ENCODE data around the gene ADAMTS12.
"Not testable (repeated sequence)": the region's sequence is repeated elsewhere in the genome, so short reads cannot be mapped to it uniquely, and the experiment has no call there.

The ADAMTS12 gene, protein sequence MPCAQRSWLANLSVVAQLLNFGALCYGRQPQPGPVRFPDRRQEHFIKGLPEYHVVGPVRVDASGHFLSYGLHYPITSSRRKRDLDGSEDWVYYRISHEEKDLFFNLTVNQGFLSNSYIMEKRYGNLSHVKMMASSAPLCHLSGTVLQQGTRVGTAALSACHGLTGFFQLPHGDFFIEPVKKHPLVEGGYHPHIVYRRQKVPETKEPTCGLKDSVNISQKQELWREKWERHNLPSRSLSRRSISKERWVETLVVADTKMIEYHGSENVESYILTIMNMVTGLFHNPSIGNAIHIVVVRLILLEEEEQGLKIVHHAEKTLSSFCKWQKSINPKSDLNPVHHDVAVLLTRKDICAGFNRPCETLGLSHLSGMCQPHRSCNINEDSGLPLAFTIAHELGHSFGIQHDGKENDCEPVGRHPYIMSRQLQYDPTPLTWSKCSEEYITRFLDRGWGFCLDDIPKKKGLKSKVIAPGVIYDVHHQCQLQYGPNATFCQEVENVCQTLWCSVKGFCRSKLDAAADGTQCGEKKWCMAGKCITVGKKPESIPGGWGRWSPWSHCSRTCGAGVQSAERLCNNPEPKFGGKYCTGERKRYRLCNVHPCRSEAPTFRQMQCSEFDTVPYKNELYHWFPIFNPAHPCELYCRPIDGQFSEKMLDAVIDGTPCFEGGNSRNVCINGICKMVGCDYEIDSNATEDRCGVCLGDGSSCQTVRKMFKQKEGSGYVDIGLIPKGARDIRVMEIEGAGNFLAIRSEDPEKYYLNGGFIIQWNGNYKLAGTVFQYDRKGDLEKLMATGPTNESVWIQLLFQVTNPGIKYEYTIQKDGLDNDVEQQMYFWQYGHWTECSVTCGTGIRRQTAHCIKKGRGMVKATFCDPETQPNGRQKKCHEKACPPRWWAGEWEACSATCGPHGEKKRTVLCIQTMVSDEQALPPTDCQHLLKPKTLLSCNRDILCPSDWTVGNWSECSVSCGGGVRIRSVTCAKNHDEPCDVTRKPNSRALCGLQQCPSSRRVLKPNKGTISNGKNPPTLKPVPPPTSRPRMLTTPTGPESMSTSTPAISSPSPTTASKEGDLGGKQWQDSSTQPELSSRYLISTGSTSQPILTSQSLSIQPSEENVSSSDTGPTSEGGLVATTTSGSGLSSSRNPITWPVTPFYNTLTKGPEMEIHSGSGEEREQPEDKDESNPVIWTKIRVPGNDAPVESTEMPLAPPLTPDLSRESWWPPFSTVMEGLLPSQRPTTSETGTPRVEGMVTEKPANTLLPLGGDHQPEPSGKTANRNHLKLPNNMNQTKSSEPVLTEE (N-terminal part only)

DNA sequence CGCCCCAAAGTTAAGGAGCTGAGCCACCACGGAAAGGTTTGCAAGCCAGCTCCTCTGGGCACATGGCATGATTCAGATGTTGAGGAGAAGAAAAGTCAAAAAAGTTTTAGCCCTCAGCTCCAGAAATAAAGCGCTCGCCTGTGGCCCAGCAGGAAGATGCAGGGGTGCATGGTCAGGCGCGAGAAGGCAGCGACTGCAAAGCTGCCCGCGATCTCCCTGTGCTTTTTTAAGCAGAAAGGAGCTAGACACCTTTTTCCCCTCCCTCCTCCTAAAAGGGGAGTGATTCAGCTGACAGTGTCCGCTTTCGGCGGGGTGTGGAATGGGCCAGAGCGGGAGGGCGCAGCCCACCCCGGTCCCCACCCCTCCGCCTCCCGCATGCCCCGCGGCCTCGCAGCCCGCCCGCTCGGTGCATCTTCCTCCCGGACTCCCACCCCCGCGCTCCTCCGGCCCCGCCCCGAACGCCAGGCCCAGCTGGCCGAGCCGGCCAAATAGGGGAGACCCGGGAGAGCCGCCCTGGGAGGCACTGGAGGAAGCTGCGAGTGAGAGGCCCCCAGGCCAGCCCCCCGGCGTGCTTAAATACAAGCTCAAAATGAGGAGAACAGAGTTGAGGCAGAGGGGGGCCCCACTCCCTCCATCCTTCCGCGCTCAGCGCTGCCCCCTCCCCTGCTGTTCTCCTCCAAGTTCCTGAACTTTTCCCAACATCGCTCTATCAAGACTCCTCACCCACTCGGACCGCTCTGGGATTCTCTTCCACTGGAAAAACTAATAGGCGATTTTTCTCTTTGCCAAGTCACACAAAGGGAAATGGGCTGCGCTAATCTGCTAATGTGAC, at the start of gene ADAMTS12:
ADAMTS12 (minus strand) TSS at position 203 of the 832 bp plus-strand sequence; CDS start at position 69, 134 bp downstream.
- DNase-seq: no peak

DNA sequence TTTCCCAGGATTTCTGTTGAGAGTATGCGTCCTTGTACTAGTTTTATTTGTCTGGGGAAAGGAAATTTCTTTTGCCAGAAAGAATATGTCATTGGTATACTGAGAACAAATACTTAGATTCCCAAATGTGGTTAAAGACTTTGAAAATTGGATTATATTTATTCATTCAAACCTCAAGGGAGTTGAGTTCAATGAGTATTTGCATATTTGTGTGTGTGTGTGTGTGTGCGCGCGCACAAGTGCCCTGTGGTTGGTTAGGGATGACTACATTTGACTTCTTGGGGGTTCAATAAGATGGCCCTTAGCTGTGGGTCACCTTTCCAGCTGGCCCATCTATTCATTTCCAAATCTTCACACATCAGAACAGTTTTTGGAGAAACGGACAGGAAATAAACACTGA, 49.3 kb upstream of the ADAMTS12 start:
- no peak for DNase-seq

DNA sequence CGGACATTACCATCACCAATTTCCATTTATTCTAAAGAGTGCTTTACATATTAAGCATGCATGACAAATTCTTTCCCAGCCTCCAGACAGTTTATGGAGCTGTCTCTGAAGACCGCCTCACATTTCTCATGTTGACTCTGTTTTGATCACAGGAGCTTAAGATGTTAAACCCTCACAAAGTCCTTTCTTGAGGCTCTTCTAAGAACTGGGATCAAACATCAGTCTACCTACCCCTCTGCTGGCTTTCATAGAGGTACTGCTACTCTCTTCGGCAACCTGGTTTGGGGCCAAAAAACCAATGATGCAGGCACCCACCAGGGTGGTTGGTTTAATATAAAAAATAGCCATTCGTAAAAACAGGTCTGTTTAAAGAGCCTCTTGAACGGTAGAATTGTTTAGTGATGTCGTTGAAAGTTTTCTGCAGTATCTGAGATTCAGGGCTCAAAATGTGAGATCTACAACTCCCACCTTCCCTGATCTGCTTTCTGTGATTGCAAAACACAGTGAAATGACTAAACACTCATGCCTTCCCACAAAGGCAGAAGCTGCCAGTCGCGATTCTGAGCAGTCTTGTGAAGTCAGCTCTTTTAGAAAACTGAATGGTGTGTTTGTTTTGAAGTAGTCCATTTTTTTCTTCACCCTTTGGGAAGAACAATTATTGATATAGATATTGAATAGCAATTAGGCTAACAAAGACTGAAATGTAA, 47.9 kb upstream of the ADAMTS12 start:
- DNase-seq: no peak

DNA sequence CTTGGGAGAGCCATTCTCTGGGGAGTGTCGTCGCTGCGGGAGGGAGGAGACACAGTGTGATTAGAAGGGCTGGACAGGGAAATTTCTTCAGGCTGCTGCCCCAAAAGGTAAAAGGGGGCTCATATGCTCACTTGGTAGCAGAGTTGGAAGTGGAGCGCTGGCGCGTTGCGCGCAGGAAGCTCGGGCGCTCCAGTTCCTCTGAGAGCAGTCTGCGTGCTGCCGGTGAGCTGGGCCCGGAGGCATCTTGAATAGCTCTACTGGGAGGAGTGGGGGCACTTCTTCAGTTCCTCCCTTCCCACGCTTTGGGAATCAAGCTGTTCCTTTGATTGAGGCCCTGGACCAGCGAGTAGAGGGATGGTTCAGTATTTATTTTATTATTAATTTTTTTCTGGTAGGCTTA, 47.1 kb upstream of the ADAMTS12 start:
- no peak for DNase-seq

DNA sequence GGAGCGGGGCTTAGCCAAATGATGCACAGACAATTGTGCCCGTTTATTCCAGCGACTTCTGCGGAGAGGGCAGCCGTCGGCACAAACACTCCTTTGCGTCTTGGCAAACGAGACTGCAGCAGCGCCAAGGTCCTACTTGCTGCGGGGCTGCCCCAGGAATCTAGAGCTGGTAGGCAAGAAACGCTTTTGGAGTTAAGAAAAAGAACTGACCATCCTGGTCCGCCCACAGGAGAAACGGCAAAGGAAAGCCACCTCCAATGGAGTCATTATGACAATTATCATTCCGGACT, 46.7 kb upstream of the ADAMTS12 start:
- no peak for DNase-seq

DNA sequence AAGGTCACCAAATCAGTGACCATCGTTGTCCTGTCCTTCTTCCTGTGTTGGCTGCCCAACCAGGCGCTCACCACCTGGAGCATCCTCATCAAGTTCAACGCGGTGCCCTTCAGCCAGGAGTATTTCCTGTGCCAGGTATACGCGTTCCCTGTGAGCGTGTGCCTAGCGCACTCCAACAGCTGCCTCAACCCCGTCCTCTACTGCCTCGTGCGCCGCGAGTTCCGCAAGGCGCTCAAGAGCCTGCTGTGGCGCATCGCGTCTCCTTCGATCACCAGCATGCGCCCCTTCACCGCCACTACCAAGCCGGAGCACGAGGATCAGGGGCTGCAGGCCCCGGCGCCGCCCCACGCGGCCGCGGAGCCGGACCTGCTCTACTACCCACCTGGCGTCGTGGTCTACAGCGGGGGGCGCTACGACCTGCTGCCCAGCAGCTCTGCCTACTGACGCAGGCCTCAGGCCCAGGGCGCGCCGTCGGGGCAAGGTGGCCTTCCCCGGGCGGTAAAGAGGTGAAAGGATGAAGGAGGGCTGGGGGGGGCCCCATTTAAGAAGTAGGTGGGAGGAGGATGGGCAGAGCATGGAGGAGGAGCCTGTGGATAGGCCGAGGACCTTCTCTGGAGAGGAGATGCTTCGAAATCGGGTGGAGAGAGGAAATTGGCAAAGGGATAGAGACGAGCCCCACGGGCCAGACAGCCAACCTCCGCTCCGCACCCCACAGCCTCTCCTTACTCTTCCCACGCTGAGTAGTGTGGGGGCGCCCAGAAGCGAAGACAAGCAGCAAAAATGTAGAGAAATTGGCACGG, 46.1 kb upstream of the ADAMTS12 start:
- DNase-seq: no peak

DNA sequence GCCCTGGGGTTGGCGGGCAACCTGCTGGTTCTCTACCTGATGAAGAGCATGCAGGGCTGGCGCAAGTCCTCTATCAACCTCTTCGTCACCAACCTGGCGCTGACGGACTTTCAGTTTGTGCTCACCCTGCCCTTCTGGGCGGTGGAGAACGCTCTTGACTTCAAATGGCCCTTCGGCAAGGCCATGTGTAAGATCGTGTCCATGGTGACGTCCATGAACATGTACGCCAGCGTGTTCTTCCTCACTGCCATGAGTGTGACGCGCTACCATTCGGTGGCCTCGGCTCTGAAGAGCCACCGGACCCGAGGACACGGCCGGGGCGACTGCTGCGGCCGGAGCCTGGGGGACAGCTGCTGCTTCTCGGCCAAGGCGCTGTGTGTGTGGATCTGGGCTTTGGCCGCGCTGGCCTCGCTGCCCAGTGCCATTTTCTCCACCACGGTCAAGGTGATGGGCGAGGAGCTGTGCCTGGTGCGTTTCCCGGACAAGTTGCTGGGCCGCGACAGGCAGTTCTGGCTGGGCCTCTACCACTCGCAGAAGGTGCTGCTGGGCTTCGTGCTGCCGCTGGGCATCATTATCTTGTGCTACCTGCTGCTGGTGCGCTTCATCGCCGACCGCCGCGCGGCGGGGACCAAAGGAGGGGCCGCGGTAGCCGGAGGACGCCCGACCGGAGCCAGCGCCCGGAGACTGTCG, 45.4 kb upstream of the ADAMTS12 start:
- no peak for DNase-seq

DNA sequence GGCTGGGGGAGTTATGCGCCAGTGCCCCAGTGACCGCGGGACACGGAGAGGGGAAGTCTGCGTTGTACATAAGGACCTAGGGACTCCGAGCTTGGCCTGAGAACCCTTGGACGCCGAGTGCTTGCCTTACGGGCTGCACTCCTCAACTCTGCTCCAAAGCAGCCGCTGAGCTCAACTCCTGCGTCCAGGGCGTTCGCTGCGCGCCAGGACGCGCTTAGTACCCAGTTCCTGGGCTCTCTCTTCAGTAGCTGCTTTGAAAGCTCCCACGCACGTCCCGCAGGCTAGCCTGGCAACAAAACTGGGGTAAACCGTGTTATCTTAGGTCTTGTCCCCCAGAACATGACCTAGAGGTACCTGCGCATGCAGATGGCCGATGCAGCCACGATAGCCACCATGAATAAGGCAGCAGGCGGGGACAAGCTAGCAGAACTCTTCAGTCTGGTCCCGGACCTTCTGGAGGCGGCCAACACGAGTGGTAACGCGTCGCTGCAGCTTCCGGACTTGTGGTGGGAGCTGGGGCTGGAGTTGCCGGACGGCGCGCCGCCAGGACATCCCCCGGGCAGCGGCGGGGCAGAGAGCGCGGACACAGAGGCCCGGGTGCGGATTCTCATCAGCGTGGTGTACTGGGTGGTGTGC, 44.7 kb upstream of the ADAMTS12 start, which contains the start of gene RXFP3:
RXFP3 (plus strand) TSS at position 6 of the 636 bp plus-strand sequence; CDS start at position 361, 355 bp downstream.
- DNase-seq: no peak

DNA sequence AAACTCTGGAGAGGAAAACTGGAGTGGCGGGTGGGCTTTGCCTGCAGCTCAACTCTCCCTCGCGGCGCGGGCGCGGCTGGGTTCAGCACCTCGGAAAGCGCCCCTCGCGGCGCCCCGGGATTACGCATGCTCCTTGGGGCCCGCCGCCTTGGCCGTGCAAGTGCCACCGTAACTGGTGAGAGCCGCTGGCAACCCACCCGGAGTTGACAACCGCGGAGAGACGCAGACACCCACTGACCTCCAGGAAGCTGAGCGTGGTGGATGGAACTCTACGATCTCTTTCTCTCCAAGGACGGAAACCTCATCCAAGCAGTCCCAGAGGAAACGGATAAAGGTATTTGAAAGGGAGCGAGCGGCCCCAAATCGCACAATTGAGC, 44.2 kb upstream of the ADAMTS12 start:
- DNase-seq: no peak

DNA sequence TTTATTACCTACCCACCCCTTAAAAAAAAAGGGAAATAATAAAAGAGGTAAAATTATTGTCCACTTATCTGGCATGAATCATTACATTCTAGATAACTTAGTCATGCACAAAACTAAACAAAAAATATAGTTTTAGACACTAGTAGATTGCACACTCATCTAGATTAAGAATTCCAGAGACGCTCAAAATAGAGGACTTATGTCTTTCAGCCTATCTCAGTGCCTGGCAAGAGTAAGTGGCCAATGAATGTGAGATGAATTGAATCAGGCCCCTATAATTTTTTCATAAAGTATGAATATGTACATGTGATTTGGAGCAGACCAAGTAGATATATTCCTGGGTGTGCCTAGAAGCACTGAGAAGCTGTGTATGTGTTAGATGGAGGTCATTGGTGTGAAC, 42.4 kb upstream of the ADAMTS12 start:
- DNase-seq: no peak

DNA sequence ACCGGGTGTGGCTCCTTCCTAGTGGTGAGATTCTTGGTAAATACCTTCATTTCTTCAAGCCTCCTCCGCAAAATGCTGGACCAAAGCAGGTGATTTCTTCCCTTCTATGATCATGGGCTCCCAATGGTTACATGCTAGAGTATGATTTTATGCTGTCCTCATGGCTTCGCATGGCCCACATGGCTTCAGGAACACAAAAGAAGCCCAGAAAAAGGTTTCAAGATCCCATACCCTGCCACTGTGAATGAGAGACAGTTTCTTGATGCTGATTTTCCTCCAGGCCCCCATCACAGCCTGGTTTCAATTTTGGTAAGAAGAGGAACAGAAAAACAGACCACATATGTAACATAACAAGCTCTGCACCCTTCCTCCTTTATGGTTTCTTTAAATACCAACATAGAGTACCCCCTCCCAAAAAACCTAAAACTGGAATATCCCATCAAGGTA, 42.0 kb upstream of the ADAMTS12 start:
- DNase-seq: no peak

DNA sequence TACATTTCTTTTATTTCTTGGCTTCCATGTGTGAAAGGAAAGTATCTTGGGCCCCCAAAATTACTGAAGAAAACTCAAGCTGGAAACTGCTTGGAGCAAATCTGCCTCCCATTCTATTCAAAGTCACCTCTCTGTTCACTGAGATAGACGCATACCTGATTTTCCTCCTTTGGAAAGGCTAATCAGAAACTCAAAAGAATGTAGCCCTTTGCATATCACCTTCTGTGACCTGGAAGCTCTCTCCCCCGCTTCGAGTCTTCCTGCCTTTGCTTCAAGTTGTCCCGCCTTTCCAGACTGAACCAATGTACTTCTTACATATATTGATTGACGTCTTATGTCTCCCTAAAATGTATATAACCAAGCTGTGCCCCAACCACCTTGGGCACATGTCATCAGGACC, 39.3 kb upstream of the ADAMTS12 start:
- DNase-seq: no peak

DNA sequence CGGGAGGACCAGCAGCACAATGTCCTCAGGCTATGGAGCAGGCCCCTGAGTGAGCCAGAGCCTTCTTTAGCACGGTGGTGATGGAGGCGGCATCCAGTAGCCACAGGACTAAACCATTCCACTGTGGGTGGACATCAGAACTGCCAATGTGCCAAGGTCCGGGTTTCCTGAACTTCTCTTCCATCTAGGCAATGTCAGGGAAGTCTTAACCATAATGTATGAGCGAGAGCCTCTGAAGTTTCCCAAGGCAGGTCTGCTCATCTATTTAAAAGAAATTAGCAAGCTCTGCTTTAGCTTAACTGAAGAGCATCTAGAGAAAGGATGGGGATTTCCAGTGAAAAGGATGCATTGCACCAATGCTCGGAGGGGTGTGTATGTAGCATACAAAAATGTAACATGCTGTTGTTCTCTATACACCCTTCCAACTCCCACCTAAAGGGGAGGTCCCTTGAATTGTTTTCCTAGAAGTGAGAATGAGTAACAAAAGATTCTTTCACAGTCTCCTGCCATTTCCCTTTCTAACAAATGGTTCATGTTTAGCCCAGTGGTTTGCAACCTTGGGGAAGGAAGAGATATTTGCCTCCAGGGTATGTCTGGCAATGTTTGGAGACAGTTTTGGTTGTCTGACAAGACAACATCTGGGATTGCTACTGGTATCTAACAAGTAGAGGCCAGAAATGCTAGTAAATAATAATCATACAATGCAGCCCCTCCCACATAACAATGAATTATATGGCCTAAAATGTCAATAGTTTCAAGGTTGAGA, 38.3 kb upstream of the ADAMTS12 start:
- no peak for DNase-seq

DNA sequence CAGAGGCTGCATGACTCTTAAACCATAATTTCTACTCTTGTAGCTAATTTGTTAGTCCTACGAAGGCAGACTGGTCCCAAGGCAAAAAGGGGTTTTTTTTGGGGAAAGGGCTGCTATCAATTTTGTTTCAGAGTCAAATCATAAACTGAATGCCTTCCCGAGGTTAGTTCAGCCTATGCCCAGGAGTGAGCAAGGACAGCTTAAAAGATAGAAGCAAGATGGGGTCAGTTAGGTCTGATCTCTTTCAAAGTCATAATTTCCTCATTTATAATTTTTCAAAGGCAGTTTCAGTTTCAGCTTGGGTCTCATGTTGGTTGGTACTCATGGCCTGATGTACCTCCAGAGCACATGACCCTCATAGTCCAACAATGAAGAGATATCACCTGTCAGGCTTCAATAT, 36.5 kb upstream of the ADAMTS12 start:
- no peak for DNase-seq

DNA sequence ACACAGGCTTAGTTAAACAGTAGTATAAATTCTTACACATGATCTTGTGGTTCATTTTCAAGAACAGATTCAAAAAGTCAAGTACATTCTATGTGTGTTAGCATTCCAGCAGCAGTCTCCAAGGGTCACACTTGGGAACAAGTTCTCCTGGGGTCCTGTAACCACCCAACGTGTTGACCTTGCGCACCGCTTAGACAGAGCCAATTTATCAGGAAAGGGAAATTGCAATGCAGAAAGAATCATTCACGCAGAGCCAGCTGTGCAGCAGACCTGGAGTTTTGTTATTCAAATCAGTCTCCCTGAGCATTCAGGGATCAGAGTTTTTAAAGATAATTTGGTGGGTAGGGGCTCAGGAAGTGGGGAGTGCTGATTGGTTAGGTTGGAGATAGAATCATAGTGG, 35.9 kb upstream of the ADAMTS12 start:
- DNase-seq: no peak

DNA sequence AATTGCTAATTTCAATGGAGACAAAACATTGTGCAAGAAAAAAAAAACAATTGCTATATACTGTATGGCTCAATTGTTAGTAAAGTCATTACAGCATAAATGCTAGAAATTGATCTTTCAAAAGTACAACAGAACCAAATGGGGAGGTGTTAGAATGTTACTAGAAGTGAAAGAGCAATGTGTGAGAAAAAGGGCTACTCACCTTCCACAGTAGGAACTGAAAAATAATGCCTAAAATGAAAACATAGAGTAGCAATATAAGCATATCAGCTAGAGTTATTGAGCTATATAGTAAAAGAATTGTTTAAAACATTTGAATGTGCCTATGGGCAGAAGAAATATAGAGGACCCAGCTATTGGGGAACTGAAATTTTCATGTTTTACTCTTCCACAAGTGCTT, 33.5 kb upstream of the ADAMTS12 start:
- no peak for DNase-seq

DNA sequence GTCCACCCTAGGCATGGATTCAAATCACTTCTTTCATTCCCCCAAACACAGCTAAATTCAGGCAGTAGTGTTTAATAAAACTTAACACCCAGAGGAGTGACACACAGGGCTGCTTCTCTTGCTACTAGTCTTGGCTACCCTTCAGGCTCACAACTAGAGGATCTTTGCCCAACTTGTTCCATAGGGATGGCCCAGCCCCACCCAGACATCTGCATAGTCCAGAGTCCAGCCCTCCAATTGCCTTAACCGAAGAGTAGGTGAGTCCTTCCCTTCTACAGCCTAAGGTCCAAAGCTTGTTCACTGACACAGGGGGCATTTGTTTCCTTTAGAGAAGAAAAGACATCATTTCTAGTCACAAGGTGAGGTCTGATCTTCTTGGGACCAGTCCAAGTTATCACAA, 29.2 kb upstream of the ADAMTS12 start:
- DNase-seq: no peak

DNA sequence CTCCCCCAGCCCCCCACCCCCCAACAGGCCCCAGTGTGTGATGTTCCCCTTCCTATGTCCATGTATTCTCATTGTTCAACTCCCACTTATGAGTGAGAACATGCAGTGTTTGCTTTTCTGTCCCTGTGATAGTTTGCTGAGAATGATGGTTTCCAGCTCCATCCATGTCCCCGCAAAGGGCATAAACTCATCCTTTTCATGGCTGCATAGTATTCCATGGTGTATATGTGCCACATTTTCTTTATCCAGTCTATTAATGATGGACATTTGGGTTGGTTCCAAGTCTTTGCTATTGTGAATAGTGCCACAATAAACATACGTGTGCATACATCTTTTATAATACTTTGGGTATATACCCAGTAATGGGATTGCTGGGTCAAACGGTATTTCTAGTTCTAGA, 23.1 kb upstream of the ADAMTS12 start:
- DNase-seq: not testable (repeated sequence)

DNA sequence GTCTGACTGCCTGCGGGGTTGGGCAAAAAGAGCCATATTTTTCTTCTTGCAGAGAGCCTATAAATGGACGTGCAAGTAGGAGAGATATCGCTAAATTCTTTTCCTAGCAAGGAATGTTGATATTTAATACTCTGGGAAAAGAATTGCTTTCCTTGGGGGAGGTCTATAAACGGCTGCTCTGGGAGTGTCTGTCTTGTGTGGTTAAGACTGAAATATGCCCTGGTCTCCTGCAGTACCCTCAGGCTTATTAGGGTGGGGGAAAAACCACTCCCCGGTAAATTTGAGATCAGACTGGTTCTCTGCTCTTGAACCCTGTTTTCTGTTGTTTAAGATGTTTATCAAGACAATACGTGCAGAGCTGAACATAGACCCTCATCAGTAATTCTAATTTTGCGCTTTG, 14.5 kb upstream of the ADAMTS12 start:
- DNase-seq: not testable (repeated sequence)
